ENCODE measurements around the gene SCFD2. TPM values are rescaled to one million over a fixed set of nuclear protein-coding genes. Genes with fewer than 3 reads are reported as not detected.

The SCFD2 gene
- total RNA-seq, 2 experiments from 2014 or later, result 12.6 to 14.6 TPM

DNA sequence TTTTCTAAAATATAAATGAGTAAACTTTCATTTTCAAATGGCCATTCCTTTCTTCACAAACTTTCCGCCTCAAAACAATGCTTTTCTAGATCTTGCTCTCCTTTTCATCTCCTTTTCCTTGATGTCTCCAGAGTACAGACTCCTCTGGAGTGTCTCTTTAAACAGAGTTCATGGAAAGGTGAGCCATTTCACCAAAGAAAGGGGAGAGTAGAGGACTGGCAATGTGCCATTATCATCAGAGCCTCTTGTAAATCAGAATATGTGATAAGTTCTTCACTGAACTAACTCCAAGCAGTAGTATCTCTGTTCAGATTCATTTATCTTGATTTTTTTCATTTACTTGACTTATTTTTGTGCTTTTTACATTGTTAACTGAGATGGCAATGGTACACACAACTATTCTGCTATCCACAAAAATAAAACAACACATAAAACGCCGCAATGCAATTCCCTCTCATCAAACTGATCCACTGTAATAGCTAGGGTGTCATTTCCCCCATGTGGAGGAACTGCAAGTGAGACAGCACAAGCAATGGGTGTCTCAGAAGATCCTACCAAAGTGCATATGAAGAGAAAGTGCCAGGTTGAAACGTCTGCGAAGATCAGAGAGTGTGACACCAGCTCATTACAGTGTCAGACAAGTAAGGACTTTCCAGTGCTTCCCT lies 378.3 kb downstream of the SCFD2 start:
- Mint-ChIP-seq H3K4me1 (peaks cover 5% of the 10 kb centered on the region), H3K36me3 (ENCODE audit: low read depth) (no peaks in the 10 kb centered on the region), H3K4me3 (no peak overlapping the region), H3K27me3 (no peaks in the 10 kb centered on the region), H3K27ac (no peak overlapping the region), H3K9me3 (no peaks in the 10 kb centered on the region)
- ChIA-PET CTCF (interaction anchor here (1.5 kb wide), 1 partner anchor 442 kb away, joined by 5 read pairs; no protein-coding TSS in a partner anchor), POLR2A (no interaction called here)
- no peak for DNase-seq

GRCh38 chr4:52984462-52984881 lies 381.4 kb downstream of the SCFD2 start:
- Mint-ChIP-seq H3K4me1 (peaks cover 5% of the 10 kb centered on the region), H3K4me3 (no peak overlapping the region), H3K9me3 (no peaks in the 10 kb centered on the region), H3K36me3 (ENCODE audit: low read depth) (no peaks in the 10 kb centered on the region), H3K27me3 (no peaks in the 10 kb centered on the region), H3K27ac (no peak overlapping the region)
- CTCF ChIA-PET, result interaction anchor here (1.0 to 3.9 kb wide), 4 partner anchors 13 to 609 kb away, joined by 3 to 58 read pairs (median 5); no protein-coding TSS in a partner anchor
- no peak for DNase-seq
- POLR2A ChIA-PET, result interaction anchor here (1.0 kb wide), 1 partner anchor 272 kb away, joined by 3 read pairs; no protein-coding TSS in a partner anchor

DNA sequence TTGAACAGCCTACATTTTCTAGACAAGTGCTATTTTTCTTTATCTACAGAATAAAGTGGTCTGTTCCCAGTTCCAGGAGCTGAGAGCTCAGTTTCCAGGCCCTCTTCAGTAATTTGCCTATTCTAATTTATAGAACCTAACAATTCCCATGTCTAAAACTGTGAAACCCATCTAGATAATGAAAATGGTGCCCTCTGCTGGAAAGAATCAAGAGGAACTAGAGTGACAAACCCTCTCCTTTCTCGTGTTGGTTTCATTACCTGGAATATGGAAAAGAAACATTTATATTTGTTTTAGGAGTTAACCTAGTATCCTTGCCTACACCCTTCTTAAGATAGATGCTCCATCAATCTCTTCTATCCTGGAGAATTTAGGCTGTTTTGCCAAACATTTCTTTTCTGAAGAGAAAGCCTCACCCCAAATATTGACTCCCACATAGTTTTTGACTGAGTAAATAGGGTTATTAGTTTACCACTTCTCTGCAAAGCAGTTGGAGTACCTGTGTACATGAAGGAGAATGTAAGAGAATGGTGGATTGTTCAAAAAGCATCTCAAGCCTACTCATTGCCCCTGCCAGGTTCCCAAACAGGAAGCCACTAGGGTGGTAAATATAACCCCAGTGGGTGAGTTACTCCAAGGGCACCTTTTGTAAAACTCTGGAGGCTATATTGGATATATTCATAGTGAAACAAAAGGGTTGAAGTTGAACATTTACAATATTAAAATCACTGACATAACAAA lies 382.1 kb downstream of the SCFD2 start:
- Mint-ChIP-seq H3K27ac (no peak overlapping the region), H3K27me3 (no peaks in the 10 kb centered on the region), H3K36me3 (ENCODE audit: low read depth) (no peaks in the 10 kb centered on the region), H3K9me3 (no peaks in the 10 kb centered on the region), H3K4me1 (peaks cover 5% of the 10 kb centered on the region), H3K4me3 (no peak overlapping the region)
- CTCF ChIA-PET, result interaction anchor here (1.0 to 3.9 kb wide), 6 partner anchors 13 to 1088 kb away, joined by 3 to 58 read pairs (median 4); no protein-coding TSS in a partner anchor
- POLR2A ChIA-PET, result interaction anchor here (0.8 to 1.6 kb wide), 2 partner anchors 397 to 438 kb away, joined by 3 to 5 read pairs; no protein-coding TSS in a partner anchor
- no peak for DNase-seq

- ChIA-PET CTCF (interaction anchor here (1.0 to 3.9 kb wide), 7 partner anchors 71 to 1087 kb away, joined by 3 to 58 read pairs (median 4); no protein-coding TSS in a partner anchor), POLR2A (interaction anchor here (0.8 to 1.6 kb wide), 2 partner anchors 396 to 438 kb away, joined by 3 to 5 read pairs; no protein-coding TSS in a partner anchor)
- no peak for DNase-seq
- Mint-ChIP-seq H3K27me3 (no peaks in the 10 kb centered on the region), H3K9me3 (no peaks in the 10 kb centered on the region), H3K27ac (no peak overlapping the region), H3K4me1 (peaks cover 5% of the 10 kb centered on the region), H3K36me3 (ENCODE audit: low read depth) (no peaks in the 10 kb centered on the region), H3K4me3 (no peak overlapping the region)
Measured at GRCh38 chr4:52982946-52983340, 382.9 kb downstream of the SCFD2 start.

GRCh38 chr4:52982255-52982945 lies 383.5 kb downstream of the SCFD2 start:
- Mint-ChIP-seq H3K27ac (no peak overlapping the region), H3K9me3 (no peaks in the 10 kb centered on the region), H3K36me3 (ENCODE audit: low read depth) (no peaks in the 10 kb centered on the region), H3K4me3 (no peak overlapping the region), H3K27me3 (no peaks in the 10 kb centered on the region), H3K4me1 (peaks cover 5% of the 10 kb centered on the region)
- CTCF ChIA-PET, result interaction anchor here (0.7 to 3.9 kb wide), 8 partner anchors 71 to 607 kb away, joined by 3 to 58 read pairs (median 4); no protein-coding TSS in a partner anchor
- POLR2A ChIA-PET, result interaction anchor here (1.6 kb wide), 1 partner anchor 437 kb away, joined by 5 read pairs; no protein-coding TSS in a partner anchor
- no peak for DNase-seq

DNA sequence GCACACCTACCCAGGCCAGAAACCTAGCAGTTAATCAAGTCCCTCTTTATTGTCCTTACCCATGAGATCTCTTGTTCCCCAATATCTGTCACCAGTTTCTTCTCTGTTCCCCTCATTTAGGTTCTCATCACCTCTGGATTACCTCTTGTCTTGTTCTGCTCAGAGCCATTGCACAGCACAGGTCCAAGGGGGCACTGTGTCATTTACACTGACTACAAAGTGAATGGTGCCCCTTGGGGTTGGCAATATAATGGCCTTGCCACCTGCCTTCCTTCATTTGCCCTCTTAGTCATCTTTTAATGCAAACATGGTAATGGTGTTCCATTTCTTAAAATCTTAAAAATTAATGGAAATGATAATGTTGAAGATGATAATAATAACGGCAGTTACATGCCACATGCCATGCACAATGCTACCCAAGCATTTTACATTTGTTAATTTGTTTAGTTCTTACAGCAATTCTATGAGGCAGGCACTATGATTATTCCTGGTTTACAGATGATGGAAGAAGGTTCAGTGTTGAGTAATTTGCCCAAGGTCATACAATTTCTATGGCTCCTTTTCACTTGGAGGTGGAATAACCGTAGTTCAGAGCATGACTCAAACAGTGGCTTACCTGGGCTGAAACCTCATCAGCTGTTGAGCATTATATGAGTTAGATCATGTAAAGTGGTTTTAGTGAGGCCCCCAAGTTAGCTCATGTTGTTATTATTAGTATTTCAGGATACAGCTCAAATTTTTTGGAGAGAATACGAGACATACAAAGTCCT lies 385.9 kb downstream of the SCFD2 start:
- DNase-seq, result no peak
- CTCF ChIA-PET, result no interaction called here
- no peaks in the 10 kb centered on the region for H3K27me3 Mint-ChIP-seq
- H3K4me3 Mint-ChIP-seq, result no peak overlapping the region
- no peak overlapping the region for H3K27ac Mint-ChIP-seq
- peaks cover 5% of the 10 kb centered on the region for H3K4me1 Mint-ChIP-seq
- H3K9me3 Mint-ChIP-seq, result no peaks in the 10 kb centered on the region
- POLR2A ChIA-PET, result no interaction called here
- H3K36me3 Mint-ChIP-seq (ENCODE audit: low read depth), result no peaks in the 10 kb centered on the region

DNA sequence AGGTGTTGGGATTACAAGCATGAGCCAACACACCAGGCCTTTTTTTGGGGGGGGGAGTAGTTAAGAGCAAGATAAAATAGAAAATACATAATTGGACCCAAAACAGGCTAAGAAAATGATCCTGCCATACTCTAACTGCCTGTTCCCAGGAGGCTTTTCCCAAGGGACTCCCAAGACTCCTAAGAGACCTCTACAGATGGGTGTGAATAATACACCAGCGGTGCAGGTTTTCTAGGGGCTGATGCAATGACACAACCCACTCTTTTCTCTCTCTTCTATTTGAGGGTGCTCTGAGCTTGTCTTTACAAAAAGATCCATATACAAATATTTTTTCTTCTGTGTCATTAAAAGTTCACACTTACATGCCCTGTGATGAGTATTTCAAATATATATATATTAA lies 386.8 kb downstream of the SCFD2 start:
- Mint-ChIP-seq H3K9me3 (no peaks in the 10 kb centered on the region), H3K36me3 (ENCODE audit: low read depth) (no peaks in the 10 kb centered on the region), H3K27ac (no peak overlapping the region), H3K27me3 (no peaks in the 10 kb centered on the region), H3K4me1 (peaks cover 3% of the 10 kb centered on the region), H3K4me3 (no peak overlapping the region)
- POLR2A ChIA-PET, result no interaction called here
- CTCF ChIA-PET, result no interaction called here
- no peak for DNase-seq

DNA sequence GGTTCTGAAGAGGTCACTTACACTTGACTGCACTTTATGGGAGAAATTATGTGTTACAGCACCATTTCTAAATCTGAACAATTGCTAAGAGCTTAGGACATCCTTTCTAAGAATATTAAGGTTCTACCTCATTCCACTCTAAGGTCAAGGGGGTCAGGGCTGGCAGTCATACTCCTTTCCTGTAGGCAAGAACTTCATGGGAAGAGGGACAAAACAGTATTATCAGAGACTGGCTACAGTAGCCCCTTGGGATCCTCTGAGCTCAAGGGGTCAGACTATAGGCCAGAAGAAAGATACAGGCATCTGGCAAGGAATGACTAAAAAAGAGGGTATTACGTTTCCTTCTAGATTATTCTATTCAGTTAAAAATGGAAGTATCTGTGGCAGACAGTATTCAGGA lies 388.6 kb downstream of the SCFD2 start:
- ChIA-PET CTCF (no interaction called here), POLR2A (no interaction called here)
- no peak for DNase-seq
- Mint-ChIP-seq H3K4me3 (no peak overlapping the region), H3K27ac (no peak overlapping the region), H3K4me1 (no peaks in the 10 kb centered on the region), H3K9me3 (no peaks in the 10 kb centered on the region), H3K27me3 (no peaks in the 10 kb centered on the region), H3K36me3 (ENCODE audit: low read depth) (no peaks in the 10 kb centered on the region)

GRCh38 chr4:52976523-52977230 lies 389.2 kb downstream of the SCFD2 start:
- POLR2A ChIA-PET, result no interaction called here
- CTCF ChIA-PET, result interaction anchor here (0.5 kb wide), 1 partner anchor 397 kb away, joined by 4 read pairs; no protein-coding TSS in a partner anchor
- H3K27ac Mint-ChIP-seq, result no peak overlapping the region

GRCh38 chr4:52968691-52969090 lies 397.2 kb downstream of the SCFD2 start:
- Mint-ChIP-seq H3K9me3 (peaks cover 4% of the 10 kb centered on the region), H3K27me3 (no peaks in the 10 kb centered on the region)
- POLR2A ChIA-PET, result no interaction called here

More at GRCh38 chr4:52976523-52977230, 389.2 kb downstream of the SCFD2 start:
- no peak for DNase-seq
- no peak overlapping the region for H3K4me3 Mint-ChIP-seq
- no peaks in the 10 kb centered on the region for H3K4me1 Mint-ChIP-seq
- H3K9me3 Mint-ChIP-seq, result no peaks in the 10 kb centered on the region
- H3K36me3 Mint-ChIP-seq (ENCODE audit: low read depth), result no peaks in the 10 kb centered on the region
- no peaks in the 10 kb centered on the region for H3K27me3 Mint-ChIP-seq

DNA sequence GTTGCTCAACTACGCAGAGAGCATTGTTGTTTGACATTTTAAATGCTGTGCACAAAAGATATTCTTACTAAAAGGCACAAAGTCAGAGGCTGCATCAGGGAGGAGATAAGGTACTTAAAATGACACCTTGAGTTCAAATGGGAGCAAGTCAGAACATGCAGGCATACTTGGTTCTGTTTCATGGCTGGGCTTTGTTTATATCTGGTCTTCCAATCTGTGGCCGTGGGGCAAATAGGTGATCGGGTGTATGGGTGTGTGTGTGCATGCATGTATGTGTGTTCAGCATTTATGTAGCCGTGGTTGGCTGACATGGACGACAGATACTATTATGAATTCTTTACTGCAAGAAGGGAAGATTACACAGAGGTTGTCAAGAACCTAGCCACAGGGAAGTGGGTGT lies 397.6 kb downstream of the SCFD2 start:
- H3K9me3 Mint-ChIP-seq, result peaks cover 4% of the 10 kb centered on the region
- H3K4me3 Mint-ChIP-seq, result no peak overlapping the region
- POLR2A ChIA-PET, result no interaction called here
- H3K27me3 Mint-ChIP-seq, result no peaks in the 10 kb centered on the region
- DNase-seq, result no peak
- peaks cover 4% of the 10 kb centered on the region for H3K36me3 Mint-ChIP-seq (ENCODE audit: low read depth)
- CTCF ChIA-PET, result no interaction called here
- no peak overlapping the region for H3K27ac Mint-ChIP-seq
- no peaks in the 10 kb centered on the region for H3K4me1 Mint-ChIP-seq

More at GRCh38 chr4:52968691-52969090, 397.2 kb downstream of the SCFD2 start:
- peaks cover 4% of the 10 kb centered on the region for H3K36me3 Mint-ChIP-seq (ENCODE audit: low read depth)
- H3K27ac Mint-ChIP-seq, result no peak overlapping the region
- no peak overlapping the region for H3K4me3 Mint-ChIP-seq
- no peak for DNase-seq
- no peaks in the 10 kb centered on the region for H3K4me1 Mint-ChIP-seq
- CTCF ChIA-PET, result no interaction called here

- ChIA-PET CTCF (no interaction called here), POLR2A (no interaction called here)
- Mint-ChIP-seq H3K4me3 (no peak overlapping the region), H3K9me3 (peaks cover 4% of the 10 kb centered on the region), H3K27ac (no peak overlapping the region), H3K36me3 (ENCODE audit: low read depth) (peaks cover 4% of the 10 kb centered on the region), H3K27me3 (no peaks in the 10 kb centered on the region), H3K4me1 (no peaks in the 10 kb centered on the region)
- no peak for DNase-seq
Measured at GRCh38 chr4:52966781-52967180, 399.1 kb downstream of the SCFD2 start.
